RCC 7860 (cell line): ENCODE measurements around the gene CEP162.
"Not testable (repeated sequence)": the region's sequence is repeated elsewhere in the genome, so short reads cannot be mapped to it uniquely, and the experiment has no call there.

Experiments
- DNase-seq: peaks from one replicate; pipeline ENCODE4 v3.0.0-alpha.2; 2015; ENCODE audit warnings: low spot score
- FAIRE-seq: peaks from 2 replicates; lab custom pipeline; 2012; peaks lifted over from hg19 to GRCh38; lab: Jason Lieb, UNC

The CEP162 gene, protein sequence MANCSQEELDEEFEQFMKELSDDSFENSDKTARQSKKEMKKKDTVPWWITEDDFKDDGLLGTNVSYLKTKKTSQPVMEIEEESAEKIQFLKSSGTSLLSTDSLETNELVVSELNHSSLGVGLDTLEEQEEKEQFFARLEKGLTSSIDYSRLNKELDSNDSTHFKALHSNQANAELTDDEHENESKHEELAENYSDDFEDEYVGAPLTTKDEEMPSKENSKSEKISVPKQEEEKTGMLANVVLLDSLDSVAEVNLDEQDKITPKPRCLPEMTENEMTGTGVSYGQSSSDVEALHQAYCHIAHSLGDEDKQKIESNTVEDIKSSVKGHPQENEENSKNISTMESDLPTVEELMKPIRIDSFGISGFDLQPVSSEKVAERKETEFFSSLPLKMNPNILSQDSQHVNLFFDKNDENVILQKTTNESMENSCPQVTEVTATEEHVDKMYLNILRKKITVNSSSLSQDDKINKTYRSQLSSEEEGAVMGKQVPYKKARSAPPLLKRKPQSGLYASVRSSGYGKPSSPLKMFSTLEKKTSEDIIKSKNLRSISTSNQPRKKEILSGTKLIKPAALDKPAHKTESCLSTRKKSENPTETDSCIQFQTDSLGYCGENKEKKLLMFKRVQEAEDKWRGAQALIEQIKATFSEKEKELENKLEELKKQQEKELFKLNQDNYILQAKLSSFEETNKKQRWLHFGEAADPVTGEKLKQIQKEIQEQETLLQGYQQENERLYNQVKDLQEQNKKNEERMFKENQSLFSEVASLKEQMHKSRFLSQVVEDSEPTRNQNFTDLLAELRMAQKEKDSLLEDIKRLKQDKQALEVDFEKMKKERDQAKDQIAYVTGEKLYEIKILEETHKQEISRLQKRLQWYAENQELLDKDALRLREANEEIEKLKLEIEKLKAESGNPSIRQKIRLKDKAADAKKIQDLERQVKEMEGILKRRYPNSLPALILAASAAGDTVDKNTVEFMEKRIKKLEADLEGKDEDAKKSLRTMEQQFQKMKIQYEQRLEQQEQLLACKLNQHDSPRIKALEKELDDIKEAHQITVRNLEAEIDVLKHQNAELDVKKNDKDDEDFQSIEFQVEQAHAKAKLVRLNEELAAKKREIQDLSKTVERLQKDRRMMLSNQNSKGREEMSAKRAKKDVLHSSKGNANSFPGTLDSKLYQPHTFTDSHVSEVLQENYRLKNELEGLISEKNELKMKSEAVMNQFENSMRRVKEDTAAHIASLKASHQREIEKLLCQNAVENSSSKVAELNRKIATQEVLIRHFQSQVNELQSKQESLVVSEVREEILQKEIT (N-terminal part only)

DNA sequence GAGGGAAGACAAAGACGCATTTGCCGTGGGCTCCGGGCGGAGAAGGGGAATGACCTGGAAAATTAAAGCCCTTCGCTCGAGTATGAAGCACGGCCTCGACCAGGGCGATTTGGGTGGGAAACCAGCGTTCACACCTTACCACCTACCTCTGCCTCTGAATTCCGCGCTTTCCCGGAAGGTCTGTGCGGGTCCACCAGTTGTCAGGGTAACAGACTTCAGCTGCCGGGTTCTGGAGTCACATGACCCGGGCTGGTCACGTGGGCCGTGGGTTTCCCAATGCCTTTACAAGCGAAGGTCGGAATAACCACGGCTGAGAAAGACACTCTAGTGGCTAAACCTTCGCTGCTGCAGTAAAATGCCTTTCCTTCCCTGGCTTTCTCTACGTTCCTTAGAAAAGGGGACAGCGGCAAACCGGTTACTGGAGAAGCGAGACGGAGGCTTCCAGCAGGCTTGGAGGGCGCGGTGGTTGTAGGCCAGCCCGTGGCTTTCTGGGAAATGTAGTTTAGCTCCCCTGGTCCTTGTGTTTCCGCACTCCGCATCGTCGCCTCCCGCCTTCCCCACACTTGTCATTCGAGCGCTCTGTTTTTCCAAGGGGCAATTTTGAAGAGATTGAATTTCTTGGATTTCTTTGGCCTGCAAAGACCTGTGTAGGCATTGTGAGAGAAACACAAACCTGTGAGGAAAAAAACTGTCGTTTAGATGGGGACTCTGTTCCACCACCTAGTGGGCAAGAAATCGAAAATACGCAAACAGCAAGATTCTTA, at the start of gene CEP162:
TSS of gene CEP162 (minus strand) at position 210 of the 764 bp plus-strand sequence. CDS start 1,250 bp downstream, outside the sequence.
- FAIRE-seq = no peak
- DNase-seq = peak; percentile 63

DNA sequence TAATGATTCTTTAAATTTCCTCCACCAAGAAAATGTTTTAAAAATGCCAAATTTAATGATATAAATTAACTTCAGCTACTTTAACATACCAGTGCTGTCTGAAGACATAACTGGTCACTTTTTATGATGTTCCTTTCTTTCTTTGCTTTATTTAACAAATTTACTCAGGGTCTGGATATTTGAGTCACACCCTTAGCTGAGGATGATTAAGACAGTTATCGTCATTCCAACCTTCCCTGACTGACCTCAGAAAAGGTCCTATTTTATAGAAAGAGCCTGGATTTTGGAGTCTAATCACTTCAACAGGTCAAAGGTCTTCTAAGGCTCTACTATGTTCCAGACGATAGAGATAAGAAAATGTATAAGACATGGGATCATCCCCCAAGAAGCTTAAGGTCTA, 47.4 kb upstream of the CEP162 start:
- no peak for DNase-seq
- no peak for FAIRE-seq

DNA sequence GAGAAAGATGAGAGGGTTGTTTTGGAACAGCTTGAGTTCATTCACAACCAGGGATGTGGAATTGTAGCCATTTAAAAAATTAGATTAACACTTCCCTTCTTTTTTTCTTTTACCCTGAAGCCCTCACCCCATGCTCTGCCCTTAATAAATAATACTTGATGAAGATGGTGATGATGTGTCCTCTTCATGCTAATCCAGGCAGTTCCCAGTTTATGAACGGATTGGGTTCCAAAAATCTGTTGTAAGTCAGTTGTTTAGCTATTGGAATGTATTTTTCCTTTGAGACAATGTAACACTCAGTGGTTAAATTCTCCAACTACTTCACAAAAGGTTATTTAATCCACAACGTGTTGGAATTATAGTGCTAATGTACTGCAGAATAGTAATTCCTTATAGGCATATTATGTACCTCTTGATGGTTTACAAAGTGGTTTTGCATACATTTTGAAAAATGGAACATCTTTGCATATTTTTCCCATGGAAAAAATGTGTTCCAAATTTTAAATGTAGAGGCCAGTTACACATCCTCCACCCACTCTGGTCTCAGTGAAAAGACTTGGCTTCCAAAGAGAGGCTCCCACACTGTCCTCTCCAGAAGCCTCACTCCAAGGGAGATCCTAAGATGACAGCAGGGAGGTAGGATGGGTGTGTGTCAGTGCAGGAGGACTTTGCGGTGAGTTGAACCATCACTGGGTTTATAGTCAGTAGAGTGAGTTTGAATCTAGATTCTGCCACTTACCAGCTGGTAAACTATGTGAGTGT, 45.8 kb upstream of the CEP162 start:
- DNase-seq (no peak), FAIRE-seq (no peak)

DNA sequence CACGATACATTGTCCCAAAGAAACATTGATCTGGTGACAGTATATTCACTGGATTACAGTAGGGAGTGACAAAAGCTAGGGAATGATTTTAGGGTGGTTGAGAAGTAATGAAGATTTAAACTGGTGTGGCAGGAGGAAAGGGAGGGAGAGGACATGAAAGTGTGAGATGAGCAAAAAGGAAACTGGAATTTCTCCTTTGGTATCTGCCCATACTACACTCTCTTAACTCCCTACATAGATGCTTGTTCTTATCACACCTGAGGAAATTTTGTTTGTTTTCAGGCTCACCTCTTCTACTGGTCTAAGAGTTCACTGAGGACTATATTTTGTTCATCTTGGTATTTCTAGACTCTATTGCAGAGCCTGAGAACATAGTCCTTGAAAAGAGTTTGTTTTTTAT, 44.9 kb upstream of the CEP162 start:
- no peak for FAIRE-seq
- no peak for DNase-seq

DNA sequence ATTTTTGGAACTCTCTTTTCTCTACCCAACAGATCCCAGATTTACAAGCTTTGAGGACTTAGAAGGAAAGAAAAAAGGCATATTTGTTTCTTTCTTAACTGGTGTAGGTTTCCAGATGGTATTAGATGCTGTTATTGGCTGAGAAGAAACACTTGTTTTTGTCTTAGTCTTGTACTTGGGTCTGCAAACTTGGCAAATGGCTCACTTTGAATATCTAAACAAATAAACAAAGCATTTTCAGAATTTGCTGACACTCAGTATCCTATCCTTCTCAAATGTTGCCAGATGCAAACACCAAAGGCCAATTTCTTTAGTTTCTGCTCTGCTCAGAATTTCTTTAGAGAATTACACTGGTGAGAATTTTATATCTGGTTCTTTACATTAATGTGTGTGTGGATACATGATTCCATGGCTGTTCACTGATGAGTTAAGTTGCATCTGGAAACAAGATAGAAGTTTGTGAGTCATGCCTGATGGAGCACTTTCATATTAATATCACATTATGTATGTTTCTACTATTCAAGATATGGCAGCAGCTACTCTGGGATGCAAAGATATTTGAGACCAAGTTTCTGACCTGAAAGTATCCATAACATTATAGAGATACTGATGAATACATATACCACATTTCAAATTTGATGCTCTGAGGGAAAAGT, 43.7 kb upstream of the CEP162 start:
- FAIRE-seq = no peak

DNA sequence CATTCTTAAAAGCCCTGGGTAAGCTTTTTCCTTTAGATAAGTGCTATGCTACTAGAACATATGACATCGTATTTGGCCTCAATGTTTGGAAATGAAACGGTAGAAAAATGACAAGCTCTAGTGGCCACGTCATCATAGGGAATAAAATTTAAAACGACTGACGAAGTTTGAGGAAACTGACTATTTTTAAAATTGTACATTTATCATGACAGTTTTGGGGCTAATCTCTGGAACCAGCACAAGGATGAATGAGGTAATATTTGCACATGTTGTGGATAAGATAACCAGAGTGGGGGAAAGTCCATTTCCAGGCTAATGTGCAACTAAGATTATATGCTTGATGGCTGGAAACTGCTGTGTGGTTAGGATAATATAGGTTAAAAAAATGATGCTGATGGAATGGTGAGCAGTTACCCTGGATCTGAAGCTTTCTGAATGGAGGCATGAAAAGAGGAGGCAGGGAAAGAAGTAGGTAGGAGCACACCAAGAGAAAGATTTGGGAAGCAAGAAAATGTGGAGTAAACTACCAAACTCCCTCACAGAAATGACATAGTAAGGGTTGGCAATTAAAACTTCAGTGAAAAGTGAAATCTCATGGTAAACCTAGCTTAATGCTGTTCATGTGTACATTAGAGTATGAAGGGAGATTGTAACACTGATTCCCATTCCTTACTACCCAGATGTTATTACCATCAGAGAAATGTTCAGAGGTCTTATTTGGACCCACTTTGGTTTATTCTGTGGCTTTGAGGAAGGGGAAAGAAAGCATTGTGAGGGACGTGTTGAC, 42.7 kb upstream of the CEP162 start:
- FAIRE-seq = no peak
- no peak for DNase-seq

More for the DNA sequence above, 43.7 kb upstream of the CEP162 start:
- DNase-seq = no peak

DNA sequence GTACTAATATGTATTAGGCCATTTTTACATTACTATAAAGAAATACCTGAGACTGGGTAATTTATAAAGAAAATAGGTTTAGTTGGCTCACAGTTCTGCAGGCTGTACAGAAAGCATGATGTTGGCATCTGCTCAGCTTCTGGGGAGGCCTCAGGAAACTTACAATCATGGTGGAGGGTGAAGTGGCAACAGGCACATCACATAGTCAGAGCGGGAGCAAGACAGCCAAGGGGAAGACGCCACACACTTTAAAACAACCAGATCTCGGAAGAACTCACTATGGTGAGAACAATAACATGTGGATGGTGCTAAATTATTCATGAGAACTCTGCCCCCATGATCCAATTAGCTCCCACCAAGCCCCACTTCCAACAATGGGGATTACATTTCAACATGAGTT, 41.3 kb upstream of the CEP162 start:
- DNase-seq (no peak), FAIRE-seq (no peak)

DNA sequence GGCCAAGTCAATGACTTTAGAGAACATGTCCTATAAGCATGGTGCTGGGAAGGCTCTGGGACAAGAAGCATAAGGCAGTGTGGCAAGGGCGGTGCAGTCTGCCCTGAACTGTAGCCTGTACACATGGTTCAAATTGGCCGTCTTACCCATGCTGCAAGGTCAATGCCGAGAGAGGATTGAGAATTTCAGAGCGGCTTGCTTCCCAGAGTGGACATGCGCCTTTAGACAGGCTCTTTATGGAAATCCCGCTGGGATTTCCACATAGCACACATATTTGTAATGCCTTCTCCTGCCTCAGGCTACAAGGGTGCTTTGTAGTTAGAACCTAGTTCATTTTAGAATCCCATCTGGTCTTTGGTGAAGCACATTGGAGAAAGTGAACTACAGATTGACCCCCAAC, 36.1 kb upstream of the CEP162 start:
- no peak for DNase-seq
- no peak for FAIRE-seq

DNA sequence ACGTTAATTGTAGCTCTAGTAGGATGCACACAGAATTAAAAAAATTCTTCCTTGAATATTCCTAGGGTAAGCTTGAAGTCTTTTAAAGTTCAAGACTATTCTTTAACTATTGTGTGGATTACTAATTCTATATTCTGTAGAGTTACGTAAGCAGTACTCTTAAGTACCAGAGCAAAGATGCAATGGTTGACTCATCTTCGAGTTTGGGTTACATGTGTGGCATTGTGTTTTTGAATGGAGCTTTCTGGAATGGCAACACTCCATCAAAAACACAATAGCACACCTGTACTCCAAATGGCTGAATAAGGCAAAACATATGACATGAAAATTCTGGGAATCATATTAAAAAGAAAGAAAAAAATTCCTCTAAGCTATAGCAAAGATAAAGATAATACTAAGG, 33.5 kb upstream of the CEP162 start:
- DNase-seq (no peak), FAIRE-seq (no peak)

DNA sequence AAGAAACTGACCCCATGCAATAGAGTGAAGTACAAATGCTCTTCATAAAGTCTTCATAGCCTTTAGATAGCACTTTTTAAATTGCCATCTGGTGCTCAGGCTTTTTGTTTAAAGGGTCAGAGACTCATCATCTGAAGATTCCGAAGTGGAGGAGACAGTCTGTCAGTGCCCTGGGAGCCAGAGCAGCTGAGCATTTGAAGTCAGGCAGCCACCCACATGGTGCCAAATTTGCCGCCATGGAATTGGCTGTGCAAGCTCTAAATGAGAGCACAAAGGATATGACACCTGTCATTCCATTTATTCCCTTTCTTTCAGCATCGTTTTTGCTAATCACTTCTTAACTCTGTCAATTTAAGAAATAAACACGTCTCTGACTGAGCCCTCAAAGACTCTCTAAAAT, 32.8 kb upstream of the CEP162 start:
- FAIRE-seq (no peak), DNase-seq (no peak)

DNA sequence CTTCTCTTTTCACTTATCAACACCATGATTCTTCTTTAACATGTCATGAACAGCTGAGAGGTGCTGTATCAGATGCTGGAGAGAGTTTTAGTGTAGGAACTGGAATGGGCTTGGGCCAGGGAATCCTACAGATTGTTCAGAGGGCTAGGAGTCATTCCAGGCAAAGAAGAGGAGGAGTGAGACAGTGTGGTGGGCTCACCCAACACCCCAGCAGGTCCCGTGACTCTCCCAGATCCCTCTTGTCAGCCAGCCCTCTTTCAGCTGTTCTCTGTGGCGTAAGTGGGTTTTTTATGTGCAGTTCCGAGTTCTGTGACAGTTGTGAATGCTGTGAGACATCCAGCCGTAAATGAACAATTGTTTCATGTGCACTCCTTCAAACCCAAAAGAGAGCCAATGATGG, 31.4 kb upstream of the CEP162 start:
- FAIRE-seq (no peak), DNase-seq (no peak)

DNA sequence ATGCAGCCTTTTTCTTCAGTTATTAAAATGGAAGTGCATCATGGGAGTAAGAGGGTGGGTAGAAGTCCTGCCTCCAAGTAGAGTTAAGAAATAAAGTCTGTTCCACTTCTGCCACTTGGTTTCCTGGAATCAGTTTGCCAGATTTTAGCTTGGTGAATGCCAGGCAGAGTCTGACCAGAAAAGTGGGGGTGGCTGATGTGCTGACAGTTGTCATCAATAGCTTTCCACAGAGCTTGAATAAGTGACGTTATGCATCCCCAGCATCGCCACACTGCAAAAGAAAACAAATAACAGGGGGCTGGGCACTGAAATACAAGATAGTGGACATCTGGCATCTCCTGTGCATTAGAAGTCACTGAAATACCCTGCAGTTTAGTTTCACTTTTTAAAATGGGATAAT, 30.8 kb upstream of the CEP162 start:
- FAIRE-seq = no peak
- no peak for DNase-seq

DNA sequence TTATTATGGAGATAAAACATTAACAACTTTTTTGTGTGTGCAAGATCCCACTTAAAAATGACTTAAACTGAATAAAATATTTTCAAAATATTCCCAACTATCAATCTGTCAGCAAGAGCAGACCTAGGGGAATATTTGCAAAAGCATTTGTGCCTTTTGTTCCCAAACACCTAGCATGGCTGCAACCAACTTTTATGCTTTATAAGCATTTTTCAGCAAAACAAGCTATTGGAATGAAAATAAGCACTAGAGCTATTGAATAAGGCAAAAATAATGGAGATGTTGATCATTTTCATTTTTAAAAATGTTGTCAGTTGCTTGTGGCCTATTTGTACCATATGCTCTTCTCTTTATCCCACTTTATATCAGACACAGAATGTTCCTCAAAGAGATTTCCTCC, 28.2 kb upstream of the CEP162 start:
- DNase-seq (no peak), FAIRE-seq (no peak)

DNA sequence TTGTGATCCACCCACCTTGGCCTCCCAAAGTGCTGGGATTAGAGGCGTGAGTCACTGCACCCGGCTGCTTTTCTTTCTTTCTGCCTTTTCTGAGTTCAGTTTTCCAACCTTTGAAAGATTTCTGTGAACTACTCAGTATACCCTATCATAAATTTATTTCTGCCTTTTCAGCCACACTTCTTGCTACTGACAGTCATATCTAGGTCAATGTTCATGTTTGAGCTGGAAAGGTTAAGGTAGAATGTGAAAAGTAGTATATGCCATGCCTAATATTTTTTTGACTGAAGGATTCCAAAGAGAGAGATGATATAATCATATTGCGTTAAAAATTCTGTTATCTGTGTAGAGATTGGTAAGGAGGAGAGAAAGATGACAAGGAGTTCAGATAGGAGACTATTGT, 25.9 kb upstream of the CEP162 start:
- no peak for FAIRE-seq

DNA sequence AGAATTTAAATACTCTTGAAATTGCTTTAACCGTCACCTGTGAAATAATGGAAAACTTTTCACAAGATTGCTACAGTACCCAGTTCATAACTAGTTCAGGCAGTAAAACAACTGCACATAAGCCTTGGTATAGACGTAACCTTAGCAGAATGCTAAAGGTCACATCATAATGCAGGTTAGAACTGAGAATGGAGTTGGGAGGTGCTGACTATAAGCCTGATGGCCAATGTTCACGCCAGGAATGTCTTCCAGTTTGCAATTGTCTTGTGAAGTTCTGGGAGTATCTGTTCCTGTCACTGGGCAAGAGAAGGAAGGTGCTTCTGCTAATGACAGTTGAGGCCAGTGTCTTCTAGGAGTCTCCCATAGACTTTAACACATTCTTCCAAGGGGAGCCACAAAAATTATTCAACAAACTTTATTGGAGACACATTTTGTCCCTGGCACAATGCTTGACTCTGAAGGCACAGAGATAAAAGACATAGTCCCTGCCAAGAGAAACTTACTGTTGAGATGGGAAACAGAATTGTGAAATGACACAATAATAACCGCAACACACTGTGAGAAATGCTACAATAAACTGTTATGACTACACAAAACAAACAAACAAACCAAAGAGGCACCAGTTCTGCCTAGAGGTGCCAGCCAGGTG, 24.6 kb upstream of the CEP162 start:
- FAIRE-seq = no peak
- no peak for DNase-seq

More for the DNA sequence above, 25.9 kb upstream of the CEP162 start:
- no peak for DNase-seq

DNA sequence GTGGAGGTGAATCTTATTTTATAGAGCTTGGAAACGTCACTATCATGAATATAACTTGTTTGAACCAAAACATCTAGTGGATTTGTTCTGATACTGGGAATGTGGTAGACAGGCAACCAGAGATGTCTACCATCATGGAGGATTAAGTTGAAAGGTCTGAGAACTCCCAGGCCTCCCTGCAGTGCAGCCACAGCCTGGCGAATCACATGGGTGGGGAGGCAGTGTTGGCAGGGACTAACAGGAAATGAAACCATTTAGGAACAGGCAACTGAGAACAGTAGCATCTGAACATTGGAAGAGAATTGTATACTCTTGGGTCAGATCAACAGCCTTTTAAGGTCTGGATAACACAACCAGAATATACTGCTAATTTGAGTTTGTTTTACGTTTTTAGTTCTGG, 22.3 kb upstream of the CEP162 start:
- FAIRE-seq = no peak
- no peak for DNase-seq

DNA sequence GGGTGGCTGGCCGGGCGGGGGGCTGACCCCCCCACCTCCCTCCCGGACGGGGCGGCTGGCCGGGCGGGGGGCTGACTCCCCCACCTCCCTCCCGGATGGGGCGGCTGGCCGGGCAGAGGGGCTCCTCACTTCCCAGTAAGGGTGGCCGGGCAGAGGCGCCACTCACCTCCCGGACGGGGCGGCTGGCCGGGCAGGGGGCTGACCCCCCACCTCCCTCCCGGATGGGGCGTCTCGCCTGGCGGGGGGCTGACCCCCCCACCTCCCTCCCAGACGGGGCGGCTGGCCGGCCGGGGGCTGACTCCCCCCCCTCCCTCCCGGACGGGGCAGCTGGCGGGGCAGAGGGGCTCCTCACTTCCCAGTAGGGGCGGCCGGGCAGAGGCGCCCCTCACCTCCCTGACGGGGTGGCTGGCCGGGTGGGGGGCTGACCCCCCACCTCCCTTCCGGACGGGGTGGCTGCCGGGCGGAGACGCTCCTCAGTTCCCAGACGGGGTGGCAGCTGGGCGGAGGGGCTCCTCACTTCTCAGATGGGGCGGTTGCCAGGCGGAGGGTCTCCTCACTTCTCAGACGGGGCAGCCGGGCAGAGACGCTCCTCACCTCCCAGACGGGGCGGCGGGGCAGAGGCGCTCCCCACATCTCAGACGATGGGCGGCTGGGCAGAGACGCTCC, 17.1 kb upstream of the CEP162 start:
- not testable (repeated sequence) for FAIRE-seq, DNase-seq
